ENCODE measurements around the gene ARHGAP35. TPM values are rescaled to one million over a fixed set of nuclear protein-coding genes. Genes with fewer than 3 reads are reported as not detected.

Gene ARHGAP35
- polyA plus RNA-seq, 1 of the 3 experiments (the other 2 are of a cell fraction), result 25.1 TPM

DNA sequence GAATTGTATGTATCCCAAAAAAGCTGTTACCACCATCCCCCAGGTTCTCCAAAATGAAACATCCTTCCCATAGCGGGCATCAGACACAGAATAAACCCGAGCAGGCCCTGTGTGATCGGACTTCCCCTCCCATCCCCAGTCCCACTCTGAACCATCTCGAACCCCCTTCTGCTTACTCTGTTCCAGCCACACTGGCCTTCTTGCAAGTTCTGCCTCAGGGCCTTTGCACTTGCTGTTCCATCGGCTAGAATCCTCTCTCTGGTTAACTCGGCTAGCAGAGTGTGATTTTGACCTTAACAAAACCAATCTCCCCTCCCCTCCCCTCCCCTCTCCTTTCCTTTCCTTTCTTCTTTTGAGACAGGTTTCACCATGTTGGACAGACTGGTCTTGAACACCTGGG is 25.8 kb upstream of the ARHGAP35 start:
- Histone ChIP-seq H3K27me3 (ENCODE audit: insufficient read depth) (no peaks in the 10 kb centered on the region), H3K27ac (ENCODE audit: low read depth in 2 of 2, low read length in 1 of 2) (peak overlapping the region in 1 of 2 experiments; percentile 56; a peak in 1 of 4 replicates), H3K9ac (no peak overlapping the region), H3K9me3 (no peaks in the 10 kb centered on the region), H2AFZ (ENCODE audit: low read depth) (no peak overlapping the region), H3K36me3 (replicated peaks in 1 of 2; ENCODE audit: control insufficient read depth in 1 of 2, insufficient read depth in 2 of 2, low read length in 1 of 2) (peaks cover 9 to 12% of the 10 kb centered on the region in 2 experiments), H3K79me2 (ENCODE audit: insufficient read depth) (peaks cover 9% of the 10 kb centered on the region), H3K4me3 (ENCODE audit: low read depth in 2 of 2, low read length in 1 of 2) (no peak overlapping the region), H3K4me2 (no peak overlapping the region), H4K20me1 (ENCODE audit: insufficient read depth) (no peaks in the 10 kb centered on the region), H3K9me2 (no peaks in the 10 kb centered on the region), H3F3A (replicated peaks; ENCODE audit: insufficient read depth) (peaks cover 24% of the 10 kb centered on the region), H3K4me1 (ENCODE audit: control insufficient read depth in 1 of 2, insufficient read depth in 2 of 2, low read depth in 1 of 2, low read length in 1 of 2) (peaks cover 0 to 2% of the 10 kb centered on the region in 2 experiments; a peak in 1 of 4 replicates)
- TF ChIP-seq ELF1 (IDR thresholded peaks at IDR 0.05) (no peak), RCOR1 (IDR thresholded peaks at IDR 0.05; ENCODE audit: low read length) (no peak), EP300 (IDR thresholded peaks at IDR 0.05; ENCODE audit: borderline replicate concordance in 1 of 2, low read depth in 1 of 2, low read length in 1 of 2) (no peak), MXI1 (IDR thresholded peaks at IDR 0.05; ENCODE audit: low read depth, low read length) (no peak), NFIC (IDR thresholded peaks at IDR 0.05; ENCODE audit: borderline replicate concordance) (no peak), MEF2A (IDR thresholded peaks at IDR 0.05; ENCODE audit: borderline replicate concordance, low read depth) (no peak), SIN3A (IDR thresholded peaks at IDR 0.05; ENCODE audit: borderline replicate concordance, low read depth, low read length) (no peak), RAD21 (IDR thresholded peaks at IDR 0.05; ENCODE audit: low read length) (no peak), GABPA (IDR thresholded peaks at IDR 0.05; ENCODE audit: low read depth) (no peak)
- TF ChIP-seq, protein P1, sequence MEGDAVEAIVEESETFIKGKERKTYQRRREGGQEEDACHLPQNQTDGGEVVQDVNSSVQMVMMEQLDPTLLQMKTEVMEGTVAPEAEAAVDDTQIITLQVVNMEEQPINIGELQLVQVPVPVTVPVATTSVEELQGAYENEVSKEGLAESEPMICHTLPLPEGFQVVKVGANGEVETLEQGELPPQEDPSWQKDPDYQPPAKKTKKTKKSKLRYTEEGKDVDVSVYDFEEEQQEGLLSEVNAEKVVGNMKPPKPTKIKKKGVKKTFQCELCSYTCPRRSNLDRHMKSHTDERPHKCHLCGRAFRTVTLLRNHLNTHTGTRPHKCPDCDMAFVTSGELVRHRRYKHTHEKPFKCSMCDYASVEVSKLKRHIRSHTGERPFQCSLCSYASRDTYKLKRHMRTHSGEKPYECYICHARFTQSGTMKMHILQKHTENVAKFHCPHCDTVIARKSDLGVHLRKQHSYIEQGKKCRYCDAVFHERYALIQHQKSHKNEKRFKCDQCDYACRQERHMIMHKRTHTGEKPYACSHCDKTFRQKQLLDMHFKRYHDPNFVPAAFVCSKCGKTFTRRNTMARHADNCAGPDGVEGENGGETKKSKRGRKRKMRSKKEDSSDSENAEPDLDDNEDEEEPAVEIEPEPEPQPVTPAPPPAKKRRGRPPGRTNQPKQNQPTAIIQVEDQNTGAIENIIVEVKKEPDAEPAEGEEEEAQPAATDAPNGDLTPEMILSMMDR (IDR thresholded peaks at IDR 0.05), result no peak
- DNase-seq, result no peak
- 94% methylated on average over 6 of the region's 6 CpGs for whole genome bisulfite sequencing (ENCODE audit: low lambda C conversion rate)
- ChIA-PET POLR2A (interaction anchor here (1.4 kb wide), 1 partner anchor 47 kb away, joined by 6 read pairs; the partner anchor contains the start of gene SLC1A5), CTCF (interaction anchor here (1.9 to 11.8 kb wide), 2 partner anchors 80 to 86 kb away, joined by 10 to 170 read pairs; no protein-coding TSS in a partner anchor)

DNA sequence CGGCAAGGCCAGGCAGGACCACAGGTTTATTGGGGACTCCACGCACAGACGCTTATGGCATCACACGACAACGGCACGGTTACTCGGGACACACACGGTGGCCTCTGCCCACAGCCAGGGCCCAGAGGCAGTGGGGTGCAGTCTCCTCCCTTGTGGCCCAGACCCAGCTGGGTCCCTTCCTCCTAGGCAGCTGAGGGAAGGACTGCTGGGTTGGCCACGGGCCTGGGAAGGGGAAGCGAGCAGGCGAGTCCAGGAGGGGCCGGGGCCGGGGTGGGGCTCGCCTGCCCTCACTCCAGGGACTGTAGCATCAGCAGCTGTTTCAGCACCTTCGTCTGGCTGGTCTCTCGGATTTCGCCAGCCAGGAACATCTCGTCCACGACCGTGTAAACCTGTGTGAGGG is 22.6 kb upstream of the ARHGAP35 start:
- Histone ChIP-seq H3K9ac (no peak overlapping the region), H4K20me1 (ENCODE audit: insufficient read depth) (no peaks in the 10 kb centered on the region; the same call in 1 of the 2 replicates), H3K4me1 (ENCODE audit: control insufficient read depth in 1 of 2, insufficient read depth in 2 of 2, low read depth in 1 of 2, low read length in 1 of 2) (peaks cover 0 to 3% of the 10 kb centered on the region in 2 experiments; a peak in 1 of 4 replicates), H2AFZ (ENCODE audit: low read depth) (no peak overlapping the region), H3K4me2 (no peak overlapping the region), H3K79me2 (ENCODE audit: insufficient read depth) (peaks cover 23% of the 10 kb centered on the region), H3K27ac (ENCODE audit: low read depth in 2 of 2, low read length in 1 of 2) (no peak overlapping the region), H3K9me3 (no peaks in the 10 kb centered on the region), H3K27me3 (ENCODE audit: insufficient read depth) (no peaks in the 10 kb centered on the region), H3K36me3 (replicated peaks in 1 of 2; ENCODE audit: control insufficient read depth in 1 of 2, insufficient read depth in 2 of 2, low read length in 1 of 2) (peaks cover 14 to 17% of the 10 kb centered on the region in 2 experiments), H3K9me2 (no peaks in the 10 kb centered on the region), H3F3A (replicated peaks; ENCODE audit: insufficient read depth) (peaks cover 28% of the 10 kb centered on the region), H3K4me3 (ENCODE audit: low read depth in 2 of 2, low read length in 1 of 2) (no peak overlapping the region)
- TF ChIP-seq TAF1 (IDR thresholded peaks at IDR 0.05; ENCODE audit: borderline replicate concordance, low read depth, low read length) (no peak), FOXJ3 (CRISPR knock-in tag; IDR thresholded peaks at IDR 0.05) (no peak), NFIC (IDR thresholded peaks at IDR 0.05; ENCODE audit: borderline replicate concordance) (no peak), POLR2AphosphoS5 (IDR thresholded peaks at IDR 0.05; ENCODE audit: low read depth, low read length) (no peak), ELF1 (IDR thresholded peaks at IDR 0.05) (no peak)
- TF ChIP-seq, protein P1 (IDR thresholded peaks at IDR 0.05), result no peak
- TF ChIP-seq, protein P2, sequence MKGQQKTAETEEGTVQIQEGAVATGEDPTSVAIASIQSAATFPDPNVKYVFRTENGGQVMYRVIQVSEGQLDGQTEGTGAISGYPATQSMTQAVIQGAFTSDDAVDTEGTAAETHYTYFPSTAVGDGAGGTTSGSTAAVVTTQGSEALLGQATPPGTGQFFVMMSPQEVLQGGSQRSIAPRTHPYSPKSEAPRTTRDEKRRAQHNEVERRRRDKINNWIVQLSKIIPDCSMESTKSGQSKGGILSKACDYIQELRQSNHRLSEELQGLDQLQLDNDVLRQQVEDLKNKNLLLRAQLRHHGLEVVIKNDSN (IDR thresholded peaks at IDR 0.05; ENCODE audit: borderline replicate concordance, low read depth), result no peak
- TF ChIP-seq, protein P3, sequence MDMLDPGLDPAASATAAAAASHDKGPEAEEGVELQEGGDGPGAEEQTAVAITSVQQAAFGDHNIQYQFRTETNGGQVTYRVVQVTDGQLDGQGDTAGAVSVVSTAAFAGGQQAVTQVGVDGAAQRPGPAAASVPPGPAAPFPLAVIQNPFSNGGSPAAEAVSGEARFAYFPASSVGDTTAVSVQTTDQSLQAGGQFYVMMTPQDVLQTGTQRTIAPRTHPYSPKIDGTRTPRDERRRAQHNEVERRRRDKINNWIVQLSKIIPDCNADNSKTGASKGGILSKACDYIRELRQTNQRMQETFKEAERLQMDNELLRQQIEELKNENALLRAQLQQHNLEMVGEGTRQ (IDR thresholded peaks at IDR 0.05; ENCODE audit: borderline replicate concordance, low read depth, low read length), result no peak
- TF ChIP-seq, protein P4, sequence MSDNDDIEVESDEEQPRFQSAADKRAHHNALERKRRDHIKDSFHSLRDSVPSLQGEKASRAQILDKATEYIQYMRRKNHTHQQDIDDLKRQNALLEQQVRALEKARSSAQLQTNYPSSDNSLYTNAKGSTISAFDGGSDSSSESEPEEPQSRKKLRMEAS (IDR thresholded peaks at IDR 0.05; ENCODE audit: low read depth), result no peak
- ChIA-PET CTCF (interaction anchor here (0.8 to 11.8 kb wide), 4 partner anchors 8 to 89 kb away, joined by 4 to 170 read pairs (median 6); no protein-coding TSS in a partner anchor), POLR2A (no interaction called here)
- peak; percentile 1 for DNase-seq
- WGBS (ENCODE audit: low lambda C conversion rate), result 100% methylated on average over 1 of the region's 20 CpGs
